Suprapubic skin (tissue), 4 donors: ENCODE results near the gene TMEM271.

Experiments
- EP300 ChIP-seq: sonication (generic); formaldehyde crosslinking; IDR thresholded peaks from one replicate; pipeline ENCODE4 v1.6.1; 2017; ENCODE audit warnings: antibody characterized with exemption
- POLR2A ChIP-seq, 2 donors: fragments of 450-650 bp; IDR thresholded peaks; one replicate each; pipeline ENCODE4 v1.6.1; 2017; ENCODE audit warnings: antibody characterized with exemption in 2 of 2, mild to moderate bottlenecking in 2 of 2, moderate library complexity in 2 of 2
- POLR2AphosphoS5 ChIP-seq, 3 donors: sonication (generic); formaldehyde crosslinking; IDR thresholded peaks; one replicate each; pipeline ENCODE4 v1.6.1; 2017; ENCODE audit warnings: antibody characterized with exemption in 3 of 3
- TF ChIP-seq, protein P1 (sequence below), 2 donors: fragments of 200-600 bp in 1 of 2; fragments of 450-650 bp in 1 of 2; sonication (generic) in 1 of 2; IDR thresholded peaks; one replicate each; pipeline ENCODE4 v1.5.1; 2016 to 2019; ENCODE audit warnings: antibody characterized with exemption in 2 of 2, mild to moderate bottlenecking in 1 of 2, moderate library complexity in 1 of 2

DNA sequence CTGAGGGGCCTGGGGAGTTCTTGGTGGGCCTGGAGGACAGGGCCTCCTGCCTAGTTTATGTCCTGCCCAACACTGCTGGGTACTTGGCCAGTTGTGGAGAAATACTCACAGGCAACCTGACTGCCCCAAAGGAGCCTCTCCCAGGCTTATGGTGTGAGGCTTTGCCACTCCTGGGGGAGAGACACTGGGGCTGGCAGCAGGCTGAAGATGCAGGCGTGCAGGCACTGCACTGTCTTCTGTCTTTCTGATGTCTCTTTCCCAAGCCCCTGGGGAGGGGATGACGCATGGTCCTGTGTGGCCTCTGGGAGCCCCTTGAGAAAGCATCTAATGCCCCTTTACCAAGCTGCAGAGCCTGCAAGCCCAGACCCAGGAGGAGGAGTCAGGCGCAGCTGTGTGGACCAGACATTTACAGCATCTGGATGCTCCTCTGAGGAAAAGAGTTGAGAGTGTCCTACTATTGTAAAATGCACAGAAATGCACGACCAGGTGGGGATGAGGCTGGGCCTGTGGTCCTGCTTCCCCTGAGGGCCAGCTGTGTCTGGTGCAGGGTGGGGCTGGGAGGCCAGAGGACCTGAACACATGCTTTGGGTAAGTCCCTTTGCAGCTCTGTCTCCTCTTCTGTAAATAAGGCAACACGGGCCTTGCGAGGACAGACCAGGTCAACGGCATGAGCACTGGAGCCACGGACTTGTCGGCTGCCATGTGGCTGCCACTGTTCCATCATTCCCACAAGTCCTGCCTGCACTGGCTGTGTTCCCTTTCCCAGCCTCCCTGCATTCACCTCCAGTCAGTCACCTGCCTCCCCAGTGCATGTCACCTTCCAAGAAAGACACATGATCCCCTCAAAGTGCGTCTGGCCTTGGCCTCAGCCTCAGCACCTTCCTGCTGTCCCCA lies 8.4 kb downstream of the TMEM271 start:
- TF ChIP-seq POLR2A (IDR thresholded peaks at IDR 0.05) (no peak), POLR2AphosphoS5 (IDR thresholded peaks at IDR 0.05) (no peak), EP300 (no peak)
- TF ChIP-seq, protein P1, sequence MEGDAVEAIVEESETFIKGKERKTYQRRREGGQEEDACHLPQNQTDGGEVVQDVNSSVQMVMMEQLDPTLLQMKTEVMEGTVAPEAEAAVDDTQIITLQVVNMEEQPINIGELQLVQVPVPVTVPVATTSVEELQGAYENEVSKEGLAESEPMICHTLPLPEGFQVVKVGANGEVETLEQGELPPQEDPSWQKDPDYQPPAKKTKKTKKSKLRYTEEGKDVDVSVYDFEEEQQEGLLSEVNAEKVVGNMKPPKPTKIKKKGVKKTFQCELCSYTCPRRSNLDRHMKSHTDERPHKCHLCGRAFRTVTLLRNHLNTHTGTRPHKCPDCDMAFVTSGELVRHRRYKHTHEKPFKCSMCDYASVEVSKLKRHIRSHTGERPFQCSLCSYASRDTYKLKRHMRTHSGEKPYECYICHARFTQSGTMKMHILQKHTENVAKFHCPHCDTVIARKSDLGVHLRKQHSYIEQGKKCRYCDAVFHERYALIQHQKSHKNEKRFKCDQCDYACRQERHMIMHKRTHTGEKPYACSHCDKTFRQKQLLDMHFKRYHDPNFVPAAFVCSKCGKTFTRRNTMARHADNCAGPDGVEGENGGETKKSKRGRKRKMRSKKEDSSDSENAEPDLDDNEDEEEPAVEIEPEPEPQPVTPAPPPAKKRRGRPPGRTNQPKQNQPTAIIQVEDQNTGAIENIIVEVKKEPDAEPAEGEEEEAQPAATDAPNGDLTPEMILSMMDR (IDR thresholded peaks at IDR 0.05), result no peak
